Testis (tissue), 3 donors: ENCODE results near the gene GARNL3. TPM values are rescaled to one million over a fixed set of nuclear protein-coding genes. Genes with fewer than 3 reads are reported as not detected.

Experiments
- DNase-seq: peaks from one replicate; pipeline ENCODE4 v3.0.0-alpha.2; 2019
- H3K27ac ChIP-seq, 2 donors: fragments of 200-600 bp; sonication (generic); one replicate each; pipeline ENCODE4 v1.5.1; 2019
- H3K27me3 ChIP-seq: fragments of 200-600 bp; sonication (generic); one replicate; pipeline ENCODE4 v1.5.1; 2019
- H3K36me3 ChIP-seq: fragments of 200-600 bp; sonication (generic); one replicate; pipeline ENCODE4 v1.5.1; 2017; ENCODE audit warnings: low read depth; ENCODE audit errors: missing control alignments
- H3K4me1 ChIP-seq: fragments of 200-600 bp; sonication (generic); one replicate; pipeline ENCODE4 v1.5.1; 2019
- H3K4me3 ChIP-seq, 2 donors: fragments of 200-600 bp; sonication (generic); one replicate each; pipeline ENCODE4 v1.5.1; 2017 to 2019
- H3K9me3 ChIP-seq: fragments of 200-600 bp; sonication (generic); one replicate; pipeline ENCODE4 v1.5.1; 2017
- CTCF ChIP-seq, 3 experiments: fragments of 450-650 bp in 2 of 3; fragments of 200-600 bp in 1 of 3; sonication (generic) in 1 of 3; IDR thresholded peaks; one replicate each; pipeline ENCODE4 v1.5.1; 2016 to 2019; ENCODE audit warnings: antibody characterized with exemption in 3 of 3, mild to moderate bottlenecking in 2 of 3, moderate library complexity in 1 of 3
- POLR2A ChIP-seq: fragments of 450-650 bp; IDR thresholded peaks from one replicate; pipeline ENCODE4 v1.6.1; 2017; ENCODE audit warnings: antibody characterized with exemption, mild to moderate bottlenecking, moderate library complexity
- WGBS, 2 donors: methylation state at CpG; one replicate each; pipeline ENCODE4 v1.1.5; 2018; 5-methylcytosine and 5-hydroxymethylcytosine counted together
- intact Hi-C: fragments of 100-400 bp; cut with DNase I; formaldehyde crosslinking; loops from one replicate; pipeline ENCODE4 v1.15.1; 2023; ENCODE audit warnings: low total_unique reads
- polyA plus RNA-seq: library from polyadenylated mRNA; stranded (reverse); fragments of 350-450 nt; fragmentation: Illumina TruSeq; extraction: RNeasy Lipid Tissue Mini Kit (QIAGEN cat#74804); gene quantifications from one replicate; pipeline ENCODE4 v1.2.3, GENCODE V29; 2014; ENCODE audit warnings: low read depth, low replicate concordance; ENCODE audit not compliant: insufficient read depth
- total RNA-seq, 2 donors: library from RNA; depleted of rRNA; stranded (reverse); fragments of >200 nt; gene quantifications; one replicate each; pipeline ENCODE4 v1.2.3, GENCODE V29; 2016

The GARNL3 gene
- total and polyA plus RNA-seq, 3 donors from 2014 or later, result 12.9 to 42.8 (median 25.9) TPM

DNA sequence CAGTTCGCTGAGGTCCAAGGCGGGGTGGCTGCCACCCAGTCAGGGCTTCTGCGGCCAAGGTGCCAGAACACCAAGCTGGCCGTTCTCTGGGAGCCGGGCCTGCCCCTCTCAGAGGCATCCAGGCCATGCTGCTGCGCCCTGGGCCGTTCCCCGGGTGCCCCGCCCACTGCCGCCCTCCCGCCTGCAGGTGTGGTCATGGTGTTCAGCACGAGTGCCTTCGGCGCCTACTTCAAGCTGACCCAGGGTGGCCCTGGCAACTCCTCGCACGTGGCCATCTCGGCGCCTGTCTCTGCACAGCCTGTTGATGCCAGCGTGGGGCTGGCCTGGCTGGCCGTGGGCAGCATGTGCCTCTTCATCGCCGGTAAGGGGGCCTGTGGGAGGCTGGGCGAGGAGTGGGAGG is 140.1 kb downstream of the GARNL3 start:
- intact Hi-C loops, result no loop called here
- no peaks in the 10 kb centered on the region for H3K4me1 ChIP-seq
- H3K4me3 ChIP-seq, result no peak overlapping the region
- no peaks in the 10 kb centered on the region for H3K36me3 ChIP-seq
- TF ChIP-seq CTCF (IDR thresholded peaks at IDR 0.05), result no peak
- TF ChIP-seq POLR2A, result no peak
- no peaks in the 10 kb centered on the region for H3K9me3 ChIP-seq
- no peak overlapping the region for H3K27ac ChIP-seq
- no peaks in the 10 kb centered on the region for H3K27me3 ChIP-seq
- no peak for DNase-seq
- 92% methylated on average over 5 to 23 of the region's 23 CpGs for WGBS, 2 donors

GRCh38 chr9:127405344-127406125 is 141.0 kb downstream of the GARNL3 start:
- no peak for DNase-seq
- intact Hi-C loops, result no loop called here

DNA sequence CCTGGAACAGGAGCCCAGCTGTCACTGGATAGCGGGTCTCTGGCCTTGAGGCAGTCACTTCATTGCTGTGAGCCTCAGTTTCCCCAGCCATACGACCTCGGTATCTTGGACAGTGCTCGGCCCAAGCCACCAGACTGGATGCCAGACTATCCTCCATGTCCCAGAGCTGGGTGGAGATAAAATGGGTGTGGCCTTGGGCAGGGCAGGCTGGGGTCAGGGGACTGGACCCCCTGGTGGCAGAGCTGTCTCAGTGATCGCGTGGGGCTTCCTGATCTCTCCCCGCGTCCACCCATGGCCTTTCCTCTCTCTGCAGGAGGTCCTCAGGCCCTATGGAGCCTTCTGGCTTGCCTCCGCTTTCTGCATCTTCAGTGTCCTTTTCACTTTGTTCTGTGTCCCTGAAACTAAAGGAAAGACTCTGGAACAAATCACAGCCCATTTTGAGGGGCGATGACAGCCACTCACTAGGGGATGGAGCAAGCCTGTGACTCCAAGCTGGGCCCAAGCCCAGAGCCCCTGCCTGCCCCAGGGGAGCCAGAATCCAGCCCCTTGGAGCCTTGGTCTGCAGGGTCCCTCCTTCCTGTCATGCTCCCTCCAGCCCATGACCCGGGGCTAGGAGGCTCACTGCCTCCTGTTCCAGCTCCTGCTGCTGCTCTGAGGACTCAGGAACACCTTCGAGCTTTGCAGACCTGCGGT is 142.4 kb downstream of the GARNL3 start:
- H3K9me3 ChIP-seq, result no peaks in the 10 kb centered on the region
- TF ChIP-seq POLR2A (no peak), CTCF (IDR thresholded peaks at IDR 0.05) (no peak)
- intact Hi-C loops, result no loop called here
- no peaks in the 10 kb centered on the region for H3K36me3 ChIP-seq
- DNase-seq, result no peak
- H3K27me3 ChIP-seq, result no peaks in the 10 kb centered on the region
- no peaks in the 10 kb centered on the region for H3K4me1 ChIP-seq
- no peak overlapping the region for H3K4me3 ChIP-seq
- no peak overlapping the region for H3K27ac ChIP-seq
- WGBS, 2 donors, result 83 to 85% methylated on average over 6 to 13 of the region's 13 CpGs

More at GRCh38 chr9:127405344-127406125, 141.0 kb downstream of the GARNL3 start:
- no peaks in the 10 kb centered on the region for H3K27me3 ChIP-seq
- H3K9me3 ChIP-seq, result no peaks in the 10 kb centered on the region
- no peaks in the 10 kb centered on the region for H3K36me3 ChIP-seq
- TF ChIP-seq POLR2A (no peak), CTCF (IDR thresholded peaks at IDR 0.05) (no peak)
- no peak overlapping the region for H3K27ac ChIP-seq
- 89% methylated on average over 17 to 20 of the region's 20 CpGs for WGBS, 2 donors
- no peaks in the 10 kb centered on the region for H3K4me1 ChIP-seq
- H3K4me3 ChIP-seq, result no peak overlapping the region

GRCh38 chr9:127407492-127407843 is 142.9 kb downstream of the GARNL3 start:
- Histone ChIP-seq H3K4me1 (no peaks in the 10 kb centered on the region), H3K27ac (no peak overlapping the region), H3K27me3 (no peaks in the 10 kb centered on the region), H3K4me3 (no peak overlapping the region), H3K36me3 (no peaks in the 10 kb centered on the region), H3K9me3 (no peaks in the 10 kb centered on the region)
- WGBS, 2 donors, result 81 to 93% methylated on average over 6 of the region's 6 CpGs
- TF ChIP-seq CTCF (IDR thresholded peaks at IDR 0.05), result no peak
- no peak for TF ChIP-seq POLR2A
- no peak for DNase-seq
- intact Hi-C loops, result no loop called here
